ENCODE data around the gene KRTAP22-2.

KRTAP22-2 gene

DNA sequence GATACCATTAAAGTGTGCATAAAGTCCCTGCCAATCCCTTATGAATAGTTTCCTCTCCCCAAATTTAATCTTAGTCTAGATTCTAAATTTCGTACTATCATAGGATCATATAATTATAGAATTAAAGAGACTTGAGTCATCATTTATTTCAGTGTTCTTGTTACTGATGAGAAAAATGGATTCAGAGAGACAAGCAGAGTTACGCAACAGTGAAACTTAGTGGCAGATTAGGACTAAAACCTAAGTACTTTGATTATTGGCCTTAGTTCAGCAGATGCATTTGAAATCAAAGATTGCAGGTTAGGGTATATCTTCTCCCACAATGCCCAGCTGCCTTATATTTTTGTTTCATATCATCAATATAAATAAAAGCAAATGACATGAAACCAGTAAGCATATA is 28.2 kb downstream of the KRTAP22-2 start:
- DNase-seq, result no peak

DNA sequence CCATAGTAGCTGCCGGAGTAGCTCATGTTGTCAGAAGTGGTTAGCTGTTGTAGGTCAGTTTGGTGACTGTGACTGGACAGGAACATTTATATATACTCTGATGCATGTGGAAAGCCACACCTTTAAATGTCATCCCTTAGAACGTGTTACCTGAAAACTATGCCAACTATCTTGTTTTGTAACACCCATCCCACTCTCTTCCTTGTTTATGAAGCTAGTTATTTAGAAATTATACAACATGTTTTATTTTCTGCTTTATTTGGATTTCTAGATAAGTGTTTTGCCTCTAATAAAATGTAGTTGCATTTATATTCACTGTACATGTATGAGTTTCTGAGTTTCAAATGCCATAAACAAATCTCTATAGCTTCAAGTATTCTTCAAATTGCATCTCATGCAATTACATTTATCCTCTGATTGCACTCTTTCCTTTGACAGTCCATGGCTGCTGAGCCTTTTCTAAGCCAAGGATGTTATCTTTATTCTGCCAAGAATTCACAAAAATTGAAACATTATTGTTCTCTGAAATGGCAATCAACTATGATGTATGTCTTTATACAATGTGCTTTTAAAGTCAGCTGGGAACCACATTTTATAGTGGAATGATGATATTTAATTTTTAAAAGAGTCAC is 28.8 kb downstream of the KRTAP22-2 start, which contains the start of gene KRTAP19-7:
TSS of gene KRTAP19-7 (minus strand) at position 51 of the 632 bp plus-strand sequence. CDS start at position 26, 25 bp downstream.
- DNase-seq, result no peak

DNA sequence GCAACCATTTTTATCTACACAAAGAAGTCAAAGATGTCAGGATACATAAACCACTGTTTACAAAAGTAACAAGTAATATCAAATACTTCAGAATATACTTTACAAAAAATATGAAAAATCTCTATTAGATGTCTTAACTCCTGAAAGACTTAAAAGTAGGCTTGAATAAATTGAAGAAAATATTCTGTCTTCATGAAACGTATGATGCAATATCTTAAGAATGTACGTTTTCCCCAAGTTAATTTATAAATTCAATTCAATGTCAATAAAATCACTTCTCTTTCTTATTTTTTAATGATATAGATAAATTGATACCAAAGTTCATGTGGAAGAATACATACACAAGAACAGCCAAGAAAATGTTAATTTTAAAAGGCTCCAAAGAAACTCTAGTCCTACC is 35.1 kb downstream of the KRTAP22-2 start:
- DNase-seq, result no peak

DNA sequence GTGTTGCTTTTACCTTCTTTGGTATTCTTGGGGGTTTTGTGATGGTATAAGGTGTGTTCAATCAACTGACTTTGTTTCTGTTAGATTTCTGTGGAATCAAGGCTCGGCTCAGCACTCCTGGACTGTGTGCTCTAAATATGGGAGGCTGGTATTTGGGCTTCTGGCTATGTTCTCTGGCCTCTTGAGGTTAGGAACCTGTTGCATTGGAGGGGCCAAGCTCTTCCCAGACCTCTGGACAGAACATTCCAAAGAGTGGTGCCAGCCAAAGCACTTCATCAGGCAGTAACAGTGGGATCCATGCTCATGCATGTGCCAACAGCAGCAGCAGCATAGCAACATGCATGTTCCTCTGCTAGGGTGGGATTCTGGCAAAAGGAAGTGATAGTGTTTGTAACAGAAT is 37.4 kb downstream of the KRTAP22-2 start:
- no peak for DNase-seq

DNA sequence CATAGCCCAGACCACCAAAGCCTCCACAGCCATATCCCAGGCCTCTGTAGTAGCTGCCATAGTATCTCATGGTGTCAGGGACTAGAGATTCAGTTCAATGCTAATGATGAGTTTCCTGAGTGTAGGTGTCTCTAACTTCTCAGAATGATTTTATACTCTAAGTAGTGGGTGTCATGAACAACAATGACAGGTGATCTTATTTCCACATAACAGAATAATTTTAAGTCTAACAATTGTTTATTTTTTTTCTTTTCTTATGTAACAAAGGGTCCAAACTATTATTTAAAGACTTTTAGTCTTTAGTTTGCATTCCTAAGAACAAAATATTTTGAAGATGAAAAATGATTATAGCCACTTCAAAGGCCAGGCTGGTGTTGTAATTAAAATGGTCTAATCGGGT is 48.4 kb downstream of the KRTAP22-2 start, which contains the start of gene KRTAP19-6:
TSS of gene KRTAP19-6 (minus strand) at position 101 of the 400 bp plus-strand sequence. CDS start at position 70, 31 bp downstream.
- DNase-seq, result no peak

Measured in hematopoietic multipotent progenitor cell treated with erythropoietin and hydrocortisone succinate and interleukin-3 and kit ligand, for 4 days (in vitro differentiated cells).